SKM-1 treated with dmso at 0.1 percent for 144 hours (cell line): ENCODE measurements around the gene EPB41L1.
A peak's percentile ranks its signal among the peaks of the same experiment; 100 is the strongest.

Experiments used
- DNase-seq: peaks from one replicate; lab custom pipeline; 2025; ENCODE audit not compliant: unreplicated experiment; lab: John Stamatoyannopoulos, UW

EPB41L1 gene

DNA sequence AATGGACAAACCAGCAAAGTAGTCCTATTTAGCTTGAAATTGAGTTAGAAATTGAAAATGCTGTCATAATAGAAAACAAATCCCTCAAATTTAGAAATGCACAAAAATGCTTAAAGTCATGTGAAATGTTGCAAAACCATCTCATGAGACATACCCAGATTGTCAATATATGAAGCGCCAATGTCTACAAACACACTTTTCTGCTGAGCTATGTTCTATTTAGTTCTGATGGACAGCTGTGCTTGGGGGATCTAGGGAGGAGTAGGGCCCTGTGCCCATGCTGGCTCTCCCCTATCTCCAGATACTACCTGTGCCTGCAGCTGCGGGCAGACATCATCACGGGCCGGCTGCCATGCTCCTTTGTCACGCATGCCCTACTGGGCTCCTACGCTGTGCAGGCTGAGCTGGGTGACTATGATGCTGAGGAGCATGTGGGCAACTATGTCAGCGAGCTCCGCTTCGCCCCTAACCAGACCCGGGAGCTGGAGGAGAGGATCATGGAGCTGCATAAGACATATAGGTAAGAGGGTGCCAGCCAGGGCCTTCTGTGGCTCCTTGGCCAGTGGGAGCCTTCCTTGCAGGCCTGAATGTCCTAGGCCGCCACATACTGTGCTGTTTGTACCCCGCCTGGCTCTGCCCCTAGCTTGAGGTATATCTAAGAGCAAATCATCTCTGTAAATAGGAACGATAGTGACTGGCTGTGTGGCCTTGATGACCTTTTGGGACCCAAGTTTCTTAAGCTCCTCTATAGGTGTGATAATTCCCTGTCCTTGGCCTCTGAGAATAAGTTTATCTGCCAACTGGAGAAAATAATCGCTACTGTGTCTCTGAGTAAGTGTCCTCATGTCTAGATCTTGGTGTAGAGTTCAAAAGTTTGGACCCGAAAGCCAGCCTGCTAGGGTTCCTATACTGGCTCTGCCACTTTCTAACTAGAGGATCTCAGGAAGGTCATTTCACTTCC is 30.6 kb downstream of the EPB41L1 start:
- no peak for DNase-seq

DNA sequence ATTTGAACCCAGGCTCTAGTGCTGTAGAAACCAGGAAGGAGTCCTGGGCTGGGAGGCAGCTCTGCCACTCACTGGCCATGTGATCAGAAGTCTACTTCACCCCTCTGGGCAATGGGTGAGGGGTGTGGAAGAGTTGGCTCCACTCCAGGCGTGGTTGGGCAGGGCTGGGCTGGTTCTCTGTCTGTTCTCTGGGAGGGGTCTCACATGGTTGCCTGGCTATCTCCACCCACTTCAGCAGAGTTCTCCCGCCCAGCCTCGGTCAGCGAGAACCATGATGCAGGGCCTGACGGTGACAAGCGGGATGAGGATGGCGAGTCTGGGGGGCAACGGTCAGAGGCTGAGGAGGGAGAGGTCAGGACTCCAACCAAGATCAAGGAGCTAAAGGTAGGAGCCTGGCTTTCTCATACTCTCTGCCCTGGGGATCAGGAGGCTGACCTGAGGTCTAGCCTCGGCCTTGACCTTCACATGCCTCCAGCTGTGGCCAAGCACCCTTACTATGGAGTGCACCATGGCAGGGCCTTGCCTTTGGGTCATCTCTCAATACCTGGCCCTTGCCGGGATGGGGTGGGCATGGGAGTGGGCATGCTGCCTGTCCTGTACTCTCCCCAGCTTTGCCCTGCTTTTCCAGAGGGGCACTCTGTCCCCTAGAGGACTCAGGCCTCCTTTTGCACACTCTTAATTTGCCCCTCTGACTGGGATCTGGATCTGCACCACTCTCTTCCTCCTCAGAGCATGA is 39.6 kb downstream of the EPB41L1 start:
- DNase-seq, result no peak

DNA sequence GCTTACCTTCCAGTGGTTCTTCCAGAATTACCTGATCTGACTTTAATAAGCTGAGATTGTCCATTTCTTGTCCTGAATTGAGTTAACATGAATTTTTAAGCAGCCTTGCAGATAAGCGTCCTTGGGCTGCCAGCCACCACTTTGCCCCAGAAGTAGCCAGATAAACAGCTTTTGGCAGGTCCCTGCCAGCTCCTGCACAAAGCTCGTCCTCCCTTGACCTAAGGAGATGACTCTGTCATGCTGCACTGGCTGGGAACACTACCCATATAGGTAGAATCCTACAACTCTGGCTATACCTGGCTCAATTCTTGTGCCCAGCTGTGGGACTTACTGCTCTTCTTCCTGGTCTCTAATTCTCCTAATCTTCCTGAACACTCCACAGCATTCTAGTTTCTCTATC is 42.1 kb downstream of the EPB41L1 start:
- DNase-seq, result no peak

DNA sequence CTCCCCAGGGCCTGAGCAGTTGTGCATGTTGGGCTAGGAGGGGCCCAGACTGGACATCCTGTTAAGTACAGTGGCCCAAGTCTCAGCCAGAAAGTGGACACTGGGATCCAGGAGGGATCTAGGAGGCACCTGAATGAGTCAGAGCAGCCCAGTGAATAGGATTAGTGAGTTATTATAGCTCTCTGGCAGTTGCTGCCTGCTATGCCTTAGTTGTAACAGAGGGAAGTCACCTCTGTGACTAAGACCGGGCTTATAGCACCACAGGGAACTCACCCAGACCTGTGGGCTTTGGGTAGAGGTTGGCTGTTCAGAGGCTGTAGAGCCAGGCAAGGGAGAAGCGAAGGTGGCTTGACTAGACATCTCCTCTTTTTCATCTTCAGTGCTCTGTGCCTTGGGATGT is 42.7 kb downstream of the EPB41L1 start:
- DNase-seq, result no peak

DNA sequence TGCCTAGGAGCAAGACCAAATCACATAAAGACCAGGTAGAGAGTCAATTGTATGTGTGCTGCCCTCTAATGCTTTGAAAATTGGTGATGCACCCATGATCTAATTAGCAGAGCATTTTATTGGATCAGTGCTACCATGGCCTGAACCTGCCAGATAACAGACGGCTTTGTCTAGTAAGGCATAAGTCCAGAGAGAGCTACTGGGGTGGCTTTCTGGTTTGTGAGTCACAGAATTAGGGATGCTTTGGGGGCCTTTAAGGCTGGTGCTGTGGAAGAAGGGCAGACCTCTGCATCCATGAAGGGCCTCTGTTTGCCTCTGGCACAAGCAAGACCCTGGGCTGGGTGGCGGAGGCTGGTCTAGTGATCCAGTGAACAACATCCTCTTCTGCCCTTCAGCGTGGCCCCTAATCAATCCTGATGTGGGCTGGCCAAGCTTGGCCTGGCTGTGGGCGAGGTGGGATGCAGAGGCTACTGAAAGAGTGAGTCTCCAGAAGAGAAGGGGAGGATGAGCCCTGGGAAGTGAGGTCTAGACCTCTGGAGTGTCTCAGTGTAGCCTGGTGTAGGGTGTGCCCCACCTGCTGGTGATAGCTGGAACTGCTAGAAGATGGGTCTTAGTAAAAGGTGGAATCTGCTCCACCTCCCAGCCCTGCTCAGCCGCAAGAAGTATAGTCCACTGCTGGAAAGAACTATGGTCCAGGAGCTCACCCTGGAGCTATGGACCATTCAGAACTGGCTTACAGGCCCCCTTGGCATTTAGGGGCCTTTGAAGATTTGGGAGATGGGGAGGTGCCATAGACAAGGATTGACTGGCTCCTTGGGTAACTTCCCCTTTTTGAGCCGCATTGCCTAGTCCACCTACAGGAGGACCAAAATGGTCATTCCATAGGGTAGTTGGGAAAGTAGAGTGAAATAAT is 45.1 kb downstream of the EPB41L1 start:
- DNase-seq, result peak; percentile 54

DNA sequence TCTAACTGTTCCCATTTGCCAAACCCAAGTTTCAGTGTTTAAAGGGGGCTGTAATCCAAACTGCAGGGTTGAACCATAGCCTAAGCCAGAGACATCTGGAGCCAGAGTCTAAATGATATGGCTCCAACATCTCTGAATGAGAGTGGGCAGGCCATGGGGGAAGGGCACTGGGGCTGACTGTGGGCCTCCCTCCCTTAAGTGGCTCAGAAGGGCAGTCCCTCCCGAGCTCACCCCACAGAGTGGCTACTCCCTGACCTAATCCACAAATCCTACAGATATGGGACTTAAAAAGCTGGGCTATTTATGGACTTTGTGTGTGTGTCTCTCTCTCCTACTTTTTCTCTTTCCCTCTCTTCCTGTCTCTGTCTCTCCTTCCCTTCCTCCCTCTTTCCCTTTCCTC is 45.9 kb downstream of the EPB41L1 start:
- no peak for DNase-seq

DNA sequence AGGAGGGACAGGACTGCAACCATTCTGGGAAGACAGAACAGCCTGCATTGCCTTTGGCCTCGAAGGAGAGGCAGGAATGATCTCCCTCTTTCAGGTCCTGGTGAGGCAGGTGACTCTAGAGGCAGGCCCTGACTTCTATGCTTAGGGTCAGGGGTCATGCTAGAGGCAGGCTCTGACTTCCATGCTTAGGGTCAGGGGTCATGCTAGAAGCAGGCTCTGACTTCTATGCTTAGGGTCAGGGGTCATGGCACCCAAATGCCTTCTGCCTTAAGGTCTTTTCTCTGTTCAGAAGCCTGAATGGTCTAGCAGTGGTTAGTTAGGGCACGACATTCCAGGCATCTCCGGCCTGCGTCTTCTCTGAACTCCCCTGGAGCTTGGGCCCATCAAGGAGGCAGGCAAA is 46.7 kb downstream of the EPB41L1 start:
- DNase-seq, result no peak

DNA sequence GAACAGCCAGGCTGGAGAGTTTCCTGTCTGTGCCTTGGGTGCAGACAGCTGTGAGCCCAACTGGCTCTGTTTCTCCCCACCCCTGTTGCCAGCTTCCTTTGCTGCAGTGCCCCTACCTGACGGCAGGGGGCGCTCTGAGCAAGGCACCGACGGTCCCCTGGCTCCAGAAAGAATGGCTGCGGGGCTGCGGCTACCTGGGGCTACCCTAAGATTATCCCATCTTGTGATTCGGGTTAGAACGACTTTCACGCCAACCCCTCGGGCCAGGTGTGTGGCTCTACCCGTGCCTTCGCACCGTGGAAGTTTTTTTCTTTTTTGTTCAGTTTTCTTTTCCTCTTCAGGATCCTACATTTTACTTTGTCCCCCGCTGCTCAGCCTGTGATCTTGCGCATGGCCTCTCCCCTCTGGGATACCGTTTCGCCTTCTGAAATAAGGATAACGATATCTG is 48.4 kb downstream of the EPB41L1 start:
- DNase-seq, result peak; percentile 39

DNA sequence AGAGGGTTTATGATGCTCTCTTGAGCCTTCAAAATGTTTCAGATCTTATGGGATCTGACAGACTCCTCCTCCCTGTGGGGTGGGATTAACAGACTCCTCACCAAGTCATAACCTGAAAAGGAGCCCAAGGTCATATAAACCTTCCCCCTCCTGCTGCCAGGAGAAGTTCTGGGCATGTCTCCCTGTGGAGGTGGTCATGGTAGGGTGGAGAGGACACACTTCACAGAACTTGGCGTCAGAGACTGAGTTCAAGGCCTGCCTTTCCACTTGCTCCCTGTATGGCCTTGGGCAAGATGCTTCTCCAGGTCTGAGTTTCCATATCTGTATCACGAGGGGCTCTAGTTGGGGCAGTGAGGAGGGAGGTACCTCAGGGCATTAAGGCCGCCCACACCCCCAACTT is 49.3 kb downstream of the EPB41L1 start:
- no peak for DNase-seq

DNA sequence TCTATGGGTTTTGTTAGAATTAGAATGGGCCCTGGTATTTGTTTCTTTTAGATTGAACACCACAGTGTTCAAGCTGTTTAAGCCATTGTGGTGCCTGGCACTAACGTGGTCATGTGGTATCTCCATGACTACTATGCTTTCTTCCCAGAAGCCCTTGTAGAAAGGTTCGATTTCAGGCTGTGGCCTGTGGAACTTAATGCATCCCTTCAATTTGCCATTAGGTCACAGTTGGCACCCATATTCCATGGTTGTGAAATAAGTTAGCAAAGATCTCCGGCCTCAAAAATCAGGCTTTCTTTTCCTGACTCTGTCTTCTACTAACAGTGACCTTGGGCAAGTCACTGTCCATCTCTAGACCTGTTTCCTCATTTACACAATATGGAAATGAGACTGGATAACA is 50.5 kb downstream of the EPB41L1 start:
- DNase-seq, result no peak

DNA sequence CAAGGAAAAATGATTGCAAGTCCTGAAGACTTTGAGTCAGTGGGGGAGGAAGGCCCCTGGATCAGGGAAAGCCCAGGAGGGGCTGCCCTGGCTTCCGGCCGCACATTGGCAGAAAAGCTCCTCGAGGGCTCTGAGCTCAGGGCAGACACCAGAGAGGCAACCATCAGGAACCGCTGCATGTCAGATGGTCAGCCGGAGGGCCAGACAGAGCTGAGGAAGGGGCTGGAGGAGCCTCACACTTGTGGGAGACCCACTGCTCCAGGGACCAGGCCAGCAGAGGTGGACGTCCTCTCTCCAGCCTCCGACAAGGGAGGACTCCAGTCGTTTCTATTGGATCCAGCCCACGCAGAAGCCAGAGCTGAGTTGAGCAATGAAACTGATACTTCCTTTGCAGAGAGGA is 51.5 kb downstream of the EPB41L1 start:
- DNase-seq, result no peak

DNA sequence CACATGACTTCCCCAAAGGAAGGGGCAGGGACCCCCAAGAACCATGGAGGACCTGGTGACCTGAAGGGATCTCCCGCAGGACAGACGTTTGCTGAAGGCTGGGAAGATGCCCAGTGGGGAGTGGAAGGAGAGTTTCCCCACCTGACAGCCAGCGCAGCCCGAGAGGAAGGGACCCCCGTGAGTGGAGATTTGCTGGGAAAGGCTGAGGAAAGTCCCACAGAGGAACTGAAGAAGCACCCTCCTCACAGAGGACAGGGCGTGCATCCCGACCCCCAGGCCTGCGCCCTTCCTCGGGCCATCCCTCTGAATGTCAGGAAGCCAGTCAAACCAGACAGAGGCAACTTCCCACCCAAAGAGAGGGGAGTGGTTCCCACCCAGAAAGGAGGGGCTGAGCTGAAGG is 52.1 kb downstream of the EPB41L1 start:
- no peak for DNase-seq

DNA sequence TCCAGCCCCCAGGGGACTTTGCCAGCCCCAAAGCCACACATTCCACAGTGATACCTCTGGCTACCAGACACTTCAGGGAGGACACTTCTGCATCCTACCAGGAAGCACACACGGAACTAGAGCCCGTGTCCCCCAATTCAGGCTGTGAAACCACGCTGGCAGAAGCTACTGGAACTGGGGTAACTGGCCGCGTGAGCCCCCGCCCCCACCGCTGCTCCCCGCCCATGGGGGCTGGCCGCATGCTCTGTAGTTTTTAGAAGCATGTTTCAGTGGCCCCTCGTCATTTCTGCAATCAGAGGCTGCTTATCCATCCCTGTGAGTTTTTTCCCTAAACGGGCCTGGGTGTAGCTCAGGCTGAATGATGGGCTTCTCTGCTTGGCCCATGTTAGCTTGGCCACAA is 53.1 kb downstream of the EPB41L1 start:
- no peak for DNase-seq

DNA sequence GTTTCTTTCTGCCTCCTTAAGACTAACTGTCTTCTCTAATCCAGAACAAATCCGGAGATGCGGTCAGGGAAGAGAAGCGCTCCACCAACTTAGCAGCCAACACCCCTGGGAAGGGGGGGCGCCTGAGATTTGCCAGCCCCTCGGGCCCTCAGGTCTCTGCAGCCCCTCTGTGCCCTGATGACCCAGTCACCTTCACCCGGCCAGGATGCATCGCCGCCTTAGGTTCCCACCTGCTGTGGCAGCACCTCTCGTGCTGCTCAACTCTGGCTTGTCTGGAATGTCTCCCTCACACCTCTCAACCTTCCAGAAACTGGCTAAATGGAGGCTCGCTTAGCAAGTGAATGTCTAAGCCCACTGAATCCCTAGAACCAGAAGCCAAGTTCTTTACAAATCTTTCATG is 53.7 kb downstream of the EPB41L1 start:
- no peak for DNase-seq

DNA sequence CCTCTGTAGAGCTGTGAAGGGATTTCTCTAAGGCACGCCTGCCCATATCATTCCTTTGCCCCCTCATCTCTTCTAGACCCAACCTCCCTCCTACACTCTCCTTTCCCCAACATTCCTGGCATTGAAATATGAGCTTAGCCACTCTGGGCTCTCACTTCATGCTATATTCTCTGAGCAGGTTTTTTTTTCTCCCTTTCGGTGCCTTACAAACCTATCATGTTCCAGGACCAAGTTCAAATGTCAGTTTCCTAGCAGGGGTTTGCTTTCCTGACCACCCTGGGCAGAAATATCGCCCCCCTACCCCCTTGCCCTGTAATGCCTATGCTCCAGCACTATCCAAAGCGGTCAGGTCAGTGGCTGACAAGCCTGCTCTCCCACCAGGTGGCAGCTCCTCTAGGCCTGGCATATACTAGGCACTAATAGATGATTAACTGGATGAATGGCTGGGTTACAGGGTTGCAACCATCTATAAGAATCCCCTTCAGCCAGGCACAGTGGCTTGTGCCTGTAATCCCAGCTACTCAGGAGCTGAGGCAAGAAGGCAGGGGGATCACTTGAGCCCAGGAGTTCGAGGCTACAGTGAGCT is 56.0 kb downstream of the EPB41L1 start:
- no peak for DNase-seq

DNA sequence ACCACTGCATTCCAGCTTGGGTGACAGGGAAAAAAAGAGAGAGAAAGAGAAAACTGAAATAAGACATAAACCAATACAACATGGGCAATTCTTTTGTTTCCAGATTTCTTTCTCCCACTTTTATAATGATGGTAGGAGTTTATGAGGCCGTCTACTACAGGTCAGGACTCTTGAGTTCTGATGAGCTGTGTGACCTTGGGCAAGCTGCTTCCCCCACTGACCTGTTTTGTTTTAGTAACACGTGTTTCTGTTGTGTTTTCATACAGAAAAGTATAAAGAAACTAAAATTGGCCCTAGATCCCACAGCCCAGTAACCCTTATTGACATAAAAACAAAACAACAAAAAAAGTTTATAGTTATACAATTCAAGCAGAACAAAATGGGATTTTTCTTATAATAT is 58.8 kb downstream of the EPB41L1 start:
- DNase-seq, result no peak

DNA sequence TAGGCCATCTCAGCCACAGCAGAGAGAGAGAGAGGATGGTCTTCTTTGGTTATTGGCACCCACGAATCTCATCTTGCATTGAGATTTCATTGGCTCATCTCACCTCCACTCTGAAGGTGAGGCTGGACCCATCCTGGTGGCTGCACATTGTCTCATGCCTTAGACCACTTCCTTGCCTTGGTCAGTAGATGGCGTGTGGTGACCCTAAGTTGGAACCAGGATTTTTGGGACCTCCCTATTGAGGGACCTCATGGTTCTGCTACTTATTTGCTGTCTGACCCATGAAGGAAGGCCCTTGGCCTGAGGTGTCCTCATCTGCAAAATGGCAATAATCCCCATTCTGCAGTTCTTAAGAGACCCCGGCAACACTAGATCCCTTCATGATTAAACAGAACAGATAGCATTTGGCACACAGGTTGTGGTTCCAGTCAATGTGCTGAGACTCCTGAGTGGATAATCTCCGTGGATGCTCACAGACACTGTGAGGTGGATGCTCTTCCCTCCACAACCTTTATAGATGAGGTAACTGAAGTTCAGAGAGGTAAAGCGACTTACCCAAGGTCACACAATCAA is 60.2 kb downstream of the EPB41L1 start:
- DNase-seq, result peak; percentile 22

DNA sequence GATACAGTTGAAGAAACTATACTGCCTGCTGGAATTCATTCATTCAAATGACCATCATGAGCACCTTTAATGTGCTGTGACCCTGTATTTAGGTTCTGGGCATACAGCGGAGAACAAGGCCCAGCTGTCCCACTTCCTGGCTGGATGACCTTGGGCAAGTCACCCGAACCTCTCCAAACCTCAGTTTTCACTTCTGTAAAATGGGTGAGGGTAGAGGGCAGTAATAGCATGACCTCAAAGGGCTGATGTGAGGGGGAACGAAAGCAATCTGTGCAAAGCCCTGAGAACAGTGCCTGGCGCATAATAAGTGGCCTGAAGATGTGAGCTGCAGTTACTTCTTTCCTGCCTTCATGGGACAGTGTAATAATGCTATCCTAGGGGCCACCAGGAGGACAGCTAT is 61.2 kb downstream of the EPB41L1 start:
- DNase-seq, result no peak

DNA sequence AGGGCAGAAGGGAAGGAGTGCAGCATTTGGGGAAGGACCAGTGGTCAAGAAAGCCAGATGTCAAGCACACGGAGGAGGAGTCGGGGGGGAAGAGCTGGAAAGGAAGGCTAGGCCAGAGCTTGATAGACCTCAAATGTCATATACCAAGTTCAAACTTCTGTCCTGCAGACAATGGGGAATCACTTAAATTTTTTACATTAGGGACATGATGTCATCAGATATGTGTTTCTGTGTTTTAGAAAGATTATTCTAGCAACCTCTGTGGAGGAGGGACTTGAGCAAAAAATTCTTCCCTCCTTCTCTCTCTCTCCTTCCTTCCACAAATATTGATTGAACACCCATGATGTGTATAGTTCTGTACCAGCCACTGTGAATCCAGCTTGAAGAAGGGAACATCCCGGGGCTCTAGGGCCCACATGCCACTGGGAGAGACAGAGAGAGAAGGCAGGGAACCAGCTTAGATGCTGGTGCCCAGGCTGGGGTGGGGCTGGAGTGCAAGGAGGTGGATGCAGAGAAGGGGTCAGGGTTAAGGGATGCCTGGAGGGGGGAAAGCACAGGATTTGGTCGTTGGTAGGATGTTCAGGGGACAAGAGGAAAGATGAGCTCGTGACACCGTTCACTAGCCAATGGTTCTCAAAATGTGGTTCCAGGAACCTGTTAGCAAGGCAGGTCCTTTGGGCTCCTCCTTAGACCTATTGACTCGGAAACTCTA is 61.9 kb downstream of the EPB41L1 start:
- DNase-seq, result no peak

DNA sequence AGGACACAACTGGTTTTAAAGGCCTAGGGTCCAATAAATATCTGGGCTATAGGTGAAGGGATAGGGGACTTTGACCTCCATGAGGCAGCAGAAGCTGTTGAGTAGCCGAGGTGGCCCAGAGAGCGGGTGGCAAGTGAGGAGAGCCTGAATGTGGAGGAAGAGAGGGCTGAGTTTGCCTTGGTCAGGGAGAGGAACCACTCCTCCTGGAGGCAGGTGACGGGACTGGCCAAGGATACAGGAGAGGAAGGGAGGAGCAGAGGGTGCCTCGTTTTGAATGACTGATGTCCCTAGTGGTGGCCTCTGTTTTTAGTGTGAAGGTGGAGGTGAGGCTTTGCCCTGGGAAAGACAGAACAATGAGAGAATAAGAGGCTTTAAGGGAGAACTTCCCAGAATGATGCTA is 62.7 kb downstream of the EPB41L1 start:
- DNase-seq, result no peak
